ENCODE results near the gene KIAA1217.
"Not testable (repeated sequence)": the region's sequence is repeated elsewhere in the genome, so short reads cannot be mapped to it uniquely, and the experiment has no call there.

The KIAA1217 gene

GRCh38 chr10:24444337-24444736 is 235.4 kb downstream of the KIAA1217 start:
- TF ChIP-seq CTCF (IDR thresholded peaks at IDR 0.05; ENCODE audit: borderline replicate concordance, insufficient read depth, low read depth, low read length), result no peak
- no peak overlapping the region for H3K4me3 ChIP-seq (ENCODE audit: low read depth, low read length)

- H3K4me3 ChIP-seq (ENCODE audit: low read depth, low read length), result not testable (repeated sequence)
Measured at GRCh38 chr10:24445958-24446357, 237.0 kb downstream of the KIAA1217 start.

GRCh38 chr10:24446739-24447138 is 237.8 kb downstream of the KIAA1217 start:
- no peak for TF ChIP-seq CTCF (IDR thresholded peaks at IDR 0.05; ENCODE audit: borderline replicate concordance, insufficient read depth, low read depth, low read length)
- H3K4me3 ChIP-seq (ENCODE audit: low read depth, low read length), result no peak overlapping the region

GRCh38 chr10:24448351-24448999 is 239.5 kb downstream of the KIAA1217 start:
- TF ChIP-seq CTCF (IDR thresholded peaks at IDR 0.05; ENCODE audit: borderline replicate concordance, insufficient read depth, low read depth, low read length), result no peak
- no peak overlapping the region for H3K4me3 ChIP-seq (ENCODE audit: low read depth, low read length)

GRCh38 chr10:24449321-24449740 is 240.4 kb downstream of the KIAA1217 start:
- H3K4me3 ChIP-seq (ENCODE audit: low read depth, low read length), result no peak overlapping the region
- no peak for TF ChIP-seq CTCF (IDR thresholded peaks at IDR 0.05; ENCODE audit: borderline replicate concordance, insufficient read depth, low read depth, low read length)

GRCh38 chr10:24449769-24450310 is 240.9 kb downstream of the KIAA1217 start:
- TF ChIP-seq CTCF (IDR thresholded peaks at IDR 0.05; ENCODE audit: borderline replicate concordance, insufficient read depth, low read depth, low read length), result no peak
- H3K4me3 ChIP-seq (ENCODE audit: low read depth, low read length), result no peak overlapping the region

GRCh38 chr10:24451325-24451820 is 242.4 kb downstream of the KIAA1217 start:
- no peak overlapping the region for H3K4me3 ChIP-seq (ENCODE audit: low read depth, low read length)
- TF ChIP-seq CTCF (IDR thresholded peaks at IDR 0.05; ENCODE audit: borderline replicate concordance, insufficient read depth, low read depth, low read length), result no peak

Data from GM12875 (cell line).